DMS79 treated with DMSO at 0.1 percent for 48 hours (cell line): ENCODE results near the gene ZC3H12D.
"Not testable (repeated sequence)": the region's sequence is repeated elsewhere in the genome, so short reads cannot be mapped to it uniquely, and the experiment has no call there.

Experiments
- DNase-seq: peaks from one replicate; lab custom pipeline; 2025; lab: John Stamatoyannopoulos, UW

The ZC3H12D gene

DNA sequence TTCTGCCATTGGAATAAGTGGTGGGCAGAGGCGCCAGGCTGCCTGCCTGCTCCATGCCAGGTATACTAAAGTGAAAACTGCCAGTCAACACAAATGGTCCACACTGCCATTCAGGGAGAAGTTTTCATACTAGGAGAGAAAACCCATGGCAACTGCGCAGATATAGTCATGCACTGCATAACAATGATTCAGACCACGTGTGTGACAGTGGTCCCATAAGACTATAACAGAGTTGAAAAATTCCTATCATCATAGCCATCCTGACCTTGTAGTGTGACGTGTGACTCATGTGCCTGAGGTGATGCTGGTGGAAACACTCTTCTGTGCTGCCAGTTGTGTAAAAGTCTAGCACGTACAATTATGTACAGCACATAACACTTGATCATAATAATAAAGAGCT, 25.1 kb downstream of the ZC3H12D start:
- DNase-seq: no peak

DNA sequence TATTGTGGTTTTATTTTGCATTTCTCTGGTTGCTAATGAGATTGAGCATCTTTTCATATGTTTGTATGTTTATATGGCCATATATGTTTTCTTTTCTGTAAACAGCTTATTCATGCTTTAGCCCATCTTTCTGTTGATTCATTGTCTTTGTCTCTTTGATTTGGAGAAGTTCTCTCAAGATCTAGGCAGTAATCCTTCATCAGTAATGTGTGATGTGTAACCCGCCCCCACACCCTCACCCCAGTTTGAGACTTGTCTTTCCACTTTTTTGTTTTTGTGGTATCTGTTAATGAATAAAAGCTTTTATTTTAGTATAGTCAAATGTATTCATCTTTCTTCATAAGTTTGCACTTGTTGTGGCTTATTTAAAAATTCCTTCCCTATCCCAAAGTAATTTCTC, 26.0 kb downstream of the ZC3H12D start:
- DNase-seq: no peak

DNA sequence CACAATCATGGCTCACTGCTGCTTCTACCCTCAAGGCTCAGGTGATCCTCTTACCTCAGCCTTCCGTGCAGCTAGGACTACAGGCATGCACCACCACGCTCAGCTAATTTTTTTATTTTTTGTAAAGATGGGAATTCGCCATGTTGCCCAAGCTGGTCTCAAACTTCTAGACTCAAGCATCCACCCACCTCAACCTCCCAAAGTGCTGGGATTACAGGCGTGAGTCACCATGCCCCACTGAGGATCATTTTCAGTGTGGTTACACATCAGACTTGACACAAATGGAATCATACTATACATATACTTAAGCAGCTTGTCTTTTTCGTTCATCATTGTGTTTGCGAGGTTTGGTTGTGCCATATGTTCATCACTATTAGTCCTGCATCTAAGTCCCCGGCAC, 26.6 kb downstream of the ZC3H12D start:
- no peak for DNase-seq

DNA sequence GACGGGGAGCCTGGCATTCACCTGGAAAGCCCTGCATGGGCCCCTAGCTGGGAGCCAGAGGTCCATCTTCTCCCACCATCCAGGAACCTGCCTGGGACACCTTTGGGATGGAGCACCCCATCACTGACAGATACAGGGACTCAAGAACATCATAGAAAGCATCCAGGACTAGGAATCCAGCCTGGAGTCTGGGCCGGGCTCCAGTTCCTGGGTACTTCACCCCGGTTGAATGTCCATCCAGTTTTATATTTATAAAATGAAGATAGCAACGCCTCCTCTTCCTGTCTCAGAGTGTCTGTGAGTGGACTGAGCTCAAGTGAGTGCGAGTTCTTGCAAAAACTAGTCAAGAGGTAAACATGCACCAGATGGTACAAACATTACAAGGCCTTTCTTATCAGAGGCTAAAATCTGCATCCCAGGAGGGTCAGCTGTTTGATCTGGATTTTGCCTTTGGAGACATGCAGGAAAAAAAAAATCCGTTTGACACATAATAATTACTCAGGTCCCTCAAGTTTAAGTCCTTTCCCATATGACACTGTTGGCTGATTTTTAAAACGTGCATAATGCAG, 27.4 kb downstream of the ZC3H12D start:
- no peak for DNase-seq

DNA sequence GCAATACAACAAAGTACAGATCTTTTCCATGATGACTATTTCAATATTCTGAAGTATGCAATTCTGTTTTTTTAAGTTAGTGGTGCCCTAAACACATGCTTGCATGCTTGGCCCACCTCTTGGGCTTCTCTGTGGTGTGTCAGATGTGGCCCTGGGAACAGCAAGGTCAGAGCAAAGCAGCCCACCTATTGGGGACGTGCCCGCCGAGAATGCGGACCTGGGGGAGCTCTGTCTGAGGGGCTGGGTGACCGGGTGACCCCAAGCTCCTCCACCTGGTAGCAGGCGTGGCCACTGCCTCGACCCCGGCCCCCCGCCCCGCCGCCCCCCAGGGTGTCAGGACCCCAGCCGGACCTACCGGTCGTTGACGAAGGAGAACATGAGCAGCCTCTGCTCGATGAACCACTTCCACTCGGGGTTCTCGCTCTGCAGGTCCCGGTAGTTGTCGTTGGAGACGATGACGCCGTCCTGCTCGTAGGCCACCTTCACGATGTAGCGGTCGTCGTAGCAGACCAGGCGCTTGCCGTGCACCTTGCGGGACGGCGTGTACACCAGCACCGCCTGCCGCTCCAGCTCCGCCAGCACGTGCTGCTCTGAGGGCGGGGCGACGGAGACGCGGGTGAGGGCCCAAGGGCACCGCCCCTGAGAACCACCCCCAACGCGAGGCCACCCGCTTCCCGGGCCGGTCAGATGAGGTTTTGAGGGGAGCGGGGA, 28.3 kb downstream of the ZC3H12D start:
- DNase-seq: no peak

DNA sequence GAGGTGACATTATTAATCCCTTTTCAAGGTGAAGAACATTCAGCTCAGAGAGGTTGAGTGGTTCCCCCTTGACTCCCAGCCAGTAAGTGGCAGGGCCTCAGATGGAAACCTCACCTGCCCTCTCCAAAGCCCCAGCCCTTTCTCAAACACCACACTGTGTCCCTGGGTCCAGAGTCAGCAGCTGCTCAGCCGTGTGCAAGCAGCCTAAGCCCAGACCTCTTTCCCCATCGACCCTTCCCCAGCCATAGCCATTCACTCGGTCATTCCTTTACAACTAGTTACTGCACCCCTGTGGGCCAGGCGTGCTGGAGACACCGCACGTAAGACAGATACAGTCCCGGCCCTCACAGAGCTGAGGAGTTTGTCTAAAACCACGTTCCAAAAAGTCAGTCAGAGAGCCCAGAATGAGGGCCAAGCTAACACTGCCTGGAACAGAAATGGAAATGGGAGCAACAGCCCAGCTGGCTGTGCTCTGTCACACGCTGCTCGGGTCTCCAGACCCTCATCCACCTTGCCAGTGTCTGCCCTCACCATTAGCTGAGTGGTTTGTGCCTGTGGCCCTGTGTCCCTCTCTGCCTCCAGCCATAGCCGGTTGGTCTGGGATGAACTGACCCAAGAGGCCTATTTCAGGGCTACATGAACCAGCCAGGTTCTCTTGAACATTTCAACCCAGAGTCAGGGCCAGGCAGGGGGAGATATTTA, 29.6 kb downstream of the ZC3H12D start:
- DNase-seq: peak; percentile 26

DNA sequence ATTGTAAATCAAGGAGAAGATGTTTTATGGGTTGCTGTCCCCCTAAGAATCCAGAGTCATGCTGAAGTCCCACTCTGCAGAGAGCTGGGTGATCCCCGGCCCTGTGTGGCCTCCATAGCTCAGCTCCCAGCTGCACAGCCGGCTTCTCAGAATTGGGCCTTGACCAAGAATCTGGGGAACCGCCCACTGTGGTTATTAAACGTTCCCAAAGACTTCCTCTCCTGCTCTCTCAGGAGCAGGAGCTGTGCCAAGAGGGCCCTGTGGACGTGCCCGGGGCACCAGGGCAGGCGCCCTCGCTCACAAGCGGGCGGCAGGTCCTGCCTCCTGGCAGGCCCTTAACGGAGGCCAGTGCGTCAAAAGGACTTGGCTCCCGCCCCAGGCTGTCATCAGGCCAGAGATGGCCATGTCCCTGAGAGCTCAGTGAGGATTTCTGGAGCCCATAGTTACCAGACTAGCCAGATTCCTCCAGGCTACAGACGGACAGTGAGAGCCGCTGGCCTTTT, 30.4 kb downstream of the ZC3H12D start:
- DNase-seq: peak; percentile 86

DNA sequence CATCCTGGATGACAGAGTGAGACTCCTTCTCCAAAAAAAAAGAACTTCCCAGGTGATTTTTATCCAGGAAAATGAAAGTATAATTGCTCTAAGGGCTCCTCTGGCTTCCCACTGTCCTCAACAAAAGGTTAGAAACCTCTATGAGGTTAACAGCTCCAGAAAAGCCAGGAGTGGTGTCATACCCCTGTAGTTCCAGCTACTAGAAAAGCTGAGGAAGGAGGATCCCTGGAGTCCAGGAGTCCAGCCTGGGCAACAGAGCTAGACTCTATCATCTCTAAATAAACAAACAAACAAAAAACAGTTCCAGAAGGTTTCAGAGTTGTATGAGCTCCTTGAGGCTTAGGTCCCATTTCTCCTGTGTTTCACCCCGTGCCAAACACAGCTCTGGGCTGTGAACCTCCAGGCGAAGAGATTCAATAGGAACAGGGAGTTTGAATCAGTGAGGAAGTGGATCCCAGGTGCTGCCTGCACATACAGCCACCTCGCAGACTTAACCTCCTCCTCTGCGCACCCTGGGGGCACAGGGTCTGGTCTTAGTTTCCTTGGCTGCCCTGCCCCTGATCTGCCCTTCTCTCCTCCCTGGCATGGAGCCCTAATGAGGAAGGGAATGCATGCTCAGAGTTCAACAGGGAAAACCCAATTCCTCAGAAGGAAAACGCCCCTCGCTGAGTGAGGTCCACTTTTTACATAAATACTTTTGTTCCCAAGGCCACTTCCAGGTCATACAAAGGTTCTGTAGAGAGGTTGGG, 31.0 kb downstream of the ZC3H12D start:
- no peak for DNase-seq

DNA sequence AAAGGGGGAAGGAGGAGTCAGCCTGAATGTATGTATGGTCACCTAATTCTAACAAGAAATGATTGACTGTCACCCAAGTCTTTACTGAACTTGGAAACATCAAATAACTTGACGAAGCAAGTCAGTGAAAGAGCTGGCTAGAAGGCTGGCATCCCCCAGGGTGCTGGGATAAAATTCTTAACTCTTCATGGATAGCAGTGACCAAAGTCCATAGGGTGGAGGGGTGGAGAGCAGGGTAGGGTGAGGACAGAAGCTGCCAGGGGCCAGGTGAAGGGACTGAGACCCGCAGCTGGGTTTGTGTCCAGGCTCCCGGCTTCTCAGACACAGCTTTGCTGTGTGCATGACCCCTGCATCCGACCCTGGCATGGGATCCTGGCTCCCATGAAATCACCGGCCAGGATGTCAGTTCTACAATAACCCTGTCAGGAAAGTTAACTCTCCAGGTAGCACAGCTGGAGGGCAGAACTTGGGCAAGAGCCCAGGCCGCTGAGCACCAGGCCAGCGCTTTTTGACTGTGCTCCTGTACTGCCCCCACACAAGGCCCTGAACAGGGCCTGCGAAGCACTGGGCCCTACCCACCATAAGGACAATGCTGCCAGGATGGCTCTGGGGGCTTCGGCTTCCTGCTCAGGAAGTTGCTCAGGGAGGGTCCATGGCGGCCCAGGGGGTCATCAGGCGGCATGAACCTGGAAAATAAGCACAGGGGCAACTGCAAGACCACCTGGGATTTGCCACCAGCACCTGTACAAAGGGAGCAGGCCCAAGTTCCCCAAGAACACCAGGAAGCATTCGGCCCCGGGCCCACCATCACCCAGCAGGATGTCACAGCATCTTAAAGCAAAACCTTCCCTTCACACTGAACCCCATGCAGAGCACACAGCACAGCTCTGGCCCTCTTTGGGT, 32.5 kb downstream of the ZC3H12D start:
- DNase-seq: no peak

DNA sequence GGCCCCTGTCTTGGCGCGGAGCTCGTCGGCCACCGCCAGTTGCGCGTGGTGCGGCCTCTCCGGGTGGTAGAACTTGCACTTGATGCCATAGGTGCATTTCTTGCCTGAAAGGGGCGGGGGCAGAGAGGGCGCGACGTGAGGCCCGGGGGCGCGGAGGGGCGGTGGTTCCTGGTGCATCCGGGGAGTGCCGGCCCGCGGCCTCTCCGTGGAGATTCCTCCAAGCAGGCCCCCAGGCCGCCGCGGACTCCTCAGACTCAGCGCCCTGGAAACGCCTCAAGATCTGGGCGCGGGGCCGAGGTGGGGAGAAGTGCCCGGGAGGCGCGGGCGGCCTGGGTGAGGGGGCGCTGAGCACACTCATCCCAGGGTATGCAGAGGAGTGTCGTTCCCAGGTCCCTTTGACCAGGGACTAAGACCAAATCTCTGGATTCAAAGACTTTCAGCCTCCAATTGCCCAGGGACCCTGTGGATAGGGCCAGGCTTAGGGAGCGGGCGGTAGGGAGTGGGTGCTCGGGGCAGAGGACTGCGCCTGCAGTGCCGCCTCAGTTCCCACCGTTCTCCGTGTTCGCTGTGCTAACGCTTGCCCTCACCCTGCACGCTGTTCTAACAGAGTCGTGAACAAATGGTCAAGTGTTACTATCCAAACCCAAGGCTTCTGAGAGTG, 33.3 kb downstream of the ZC3H12D start:
- DNase-seq: no peak

DNA sequence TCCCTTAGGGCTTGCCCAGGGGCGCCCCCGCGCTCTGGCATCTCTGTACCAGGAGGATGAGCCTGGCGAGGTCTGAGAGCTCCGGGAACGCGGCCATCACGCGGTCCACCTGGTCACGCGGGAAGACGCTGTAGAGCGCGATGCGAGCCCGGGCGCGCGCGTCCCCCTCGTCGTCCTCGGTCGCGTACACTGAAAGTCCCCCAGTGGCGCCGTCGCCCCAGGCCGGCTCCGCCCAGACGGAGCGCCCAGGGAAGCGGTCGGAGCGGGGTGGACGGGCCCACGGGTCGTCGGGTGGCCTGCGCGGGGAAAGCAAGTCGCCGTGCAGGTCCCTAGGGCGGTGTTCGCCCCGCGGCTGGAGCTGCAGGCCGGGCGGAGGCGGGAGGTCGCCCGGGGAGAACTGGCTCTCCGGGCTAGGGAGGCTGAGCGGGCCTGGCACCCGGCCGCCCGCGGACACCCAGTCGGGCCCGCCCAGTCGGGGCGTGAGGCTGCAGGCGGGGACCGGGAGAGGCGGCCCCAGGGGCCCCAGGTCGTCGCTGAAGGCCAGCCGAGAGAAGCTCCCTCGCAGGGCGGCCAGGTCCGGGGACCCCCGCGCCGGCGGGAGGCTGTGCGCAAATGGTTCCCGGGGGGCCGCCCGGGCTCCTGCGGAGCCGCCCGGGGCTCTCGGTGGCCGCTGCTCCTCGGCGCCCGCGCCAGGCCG, 34.0 kb downstream of the ZC3H12D start:
- DNase-seq: peak; percentile 36

DNA sequence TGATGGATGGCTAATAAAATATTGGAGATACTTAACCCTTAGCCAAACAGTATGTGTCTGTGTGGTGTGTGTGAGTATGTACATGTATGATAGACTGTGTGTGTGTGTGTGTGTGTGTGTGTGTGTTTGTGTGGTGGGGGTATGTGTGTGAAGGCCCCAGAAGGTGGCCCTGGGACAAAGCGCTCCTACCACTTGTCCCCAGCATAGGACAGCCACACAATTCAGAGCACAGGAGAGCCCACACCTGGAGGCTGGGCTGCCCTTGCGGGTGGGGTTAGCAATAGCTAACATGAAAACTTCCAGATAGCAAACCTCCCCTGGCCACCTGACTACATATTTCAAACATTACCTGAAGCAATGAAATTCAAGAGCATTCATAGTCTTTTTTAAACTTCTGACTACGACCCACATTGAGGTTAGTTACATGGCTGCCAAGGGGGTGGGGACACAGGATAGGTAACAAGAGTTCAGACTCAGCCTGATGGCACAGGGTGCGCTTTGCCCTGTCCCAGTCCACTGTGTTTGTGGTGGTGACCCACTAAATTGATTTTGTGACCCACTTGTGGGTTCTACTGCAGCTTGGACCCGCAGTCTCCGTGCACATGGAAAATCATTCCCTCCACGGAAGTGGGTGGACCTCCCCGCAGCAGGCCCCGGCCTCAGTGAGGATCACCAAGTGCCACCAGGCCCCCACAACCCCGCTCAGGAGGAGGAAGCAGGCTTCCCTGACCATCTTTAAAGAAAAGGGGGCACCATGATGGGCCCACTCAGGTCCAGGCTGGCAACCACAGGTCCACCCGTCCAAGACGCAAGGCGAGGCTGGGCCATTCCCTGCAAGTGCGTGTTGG, 34.8 kb downstream of the ZC3H12D start:
- DNase-seq: no peak

DNA sequence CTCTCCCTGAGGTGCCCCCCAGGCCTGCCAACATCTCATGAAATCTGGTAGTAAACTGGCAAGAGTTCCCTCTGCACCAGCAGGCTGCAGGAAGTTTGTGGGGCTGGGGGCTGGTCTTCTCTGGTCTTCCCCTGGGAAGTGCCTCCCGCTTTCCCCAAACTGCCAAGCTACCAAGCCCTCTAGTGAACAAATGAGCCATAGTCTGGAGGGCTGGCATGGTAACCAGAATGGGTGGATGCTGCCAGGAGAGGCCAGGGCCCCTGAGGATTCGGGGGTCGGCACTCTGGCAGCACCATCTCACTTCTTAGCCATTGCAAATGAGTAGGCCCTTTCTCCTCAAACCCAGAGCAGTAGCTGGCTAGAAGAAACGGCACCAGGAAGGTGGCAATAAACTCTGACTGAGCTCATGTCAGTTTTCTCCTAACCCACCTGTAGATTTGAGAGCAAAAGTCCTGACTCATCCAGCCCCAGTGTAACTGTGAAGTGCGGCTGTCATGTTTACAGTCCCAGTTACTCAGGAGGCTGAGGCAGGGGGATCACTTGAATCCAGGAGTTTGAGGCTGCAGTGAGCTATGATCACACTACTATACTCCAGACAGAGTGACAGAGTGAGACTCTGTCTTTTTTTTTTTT, 35.9 kb downstream of the ZC3H12D start:
- DNase-seq: no peak

DNA sequence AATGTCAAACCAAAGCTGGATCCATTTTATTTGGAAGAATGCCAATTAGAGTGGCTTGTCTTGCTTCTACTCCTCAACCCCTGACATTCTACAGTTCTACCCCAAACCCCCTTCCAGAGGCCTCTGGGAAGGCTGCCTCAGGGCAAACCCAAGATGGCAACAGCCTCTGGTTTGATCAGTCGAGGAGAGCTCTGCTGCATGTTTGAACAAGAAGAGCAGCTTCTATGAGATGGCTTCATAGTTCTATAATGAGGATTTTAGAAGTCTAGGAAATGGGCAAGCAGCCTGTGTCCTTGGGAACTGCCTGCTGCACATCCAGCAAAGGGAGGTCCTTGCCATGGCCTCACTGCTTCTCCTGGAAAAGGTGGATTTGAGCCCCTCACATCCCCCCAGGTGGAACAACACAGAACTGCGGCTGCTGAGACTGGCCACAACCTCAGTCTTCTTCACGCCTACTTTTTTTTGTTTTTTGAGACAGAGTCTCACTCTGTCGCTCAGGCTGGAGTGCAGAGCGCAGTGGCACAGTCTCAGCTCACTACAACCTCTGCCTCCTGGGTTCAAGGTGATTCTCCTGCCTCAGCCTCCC, 37.9 kb downstream of the ZC3H12D start:
- DNase-seq: no peak

DNA sequence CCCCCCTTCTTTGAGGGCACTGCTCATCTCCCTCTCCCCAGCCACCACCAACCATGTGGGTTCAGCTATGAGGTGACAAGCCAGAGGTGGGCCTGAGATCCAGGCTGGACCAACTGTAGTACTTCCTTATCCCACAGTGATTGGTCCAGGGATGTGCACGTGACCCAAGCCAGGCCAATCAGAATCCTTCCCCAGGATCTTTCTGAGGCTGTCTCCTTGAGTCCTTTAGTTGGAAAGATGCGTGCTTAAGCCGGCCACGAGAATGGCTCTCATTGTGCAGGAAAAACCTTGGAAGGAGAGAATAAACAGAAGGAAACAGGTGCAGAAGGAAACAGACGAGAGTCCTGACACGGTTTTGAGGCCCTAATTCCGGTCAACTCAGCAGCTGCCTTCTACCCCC, 39.2 kb downstream of the ZC3H12D start:
- no peak for DNase-seq

DNA sequence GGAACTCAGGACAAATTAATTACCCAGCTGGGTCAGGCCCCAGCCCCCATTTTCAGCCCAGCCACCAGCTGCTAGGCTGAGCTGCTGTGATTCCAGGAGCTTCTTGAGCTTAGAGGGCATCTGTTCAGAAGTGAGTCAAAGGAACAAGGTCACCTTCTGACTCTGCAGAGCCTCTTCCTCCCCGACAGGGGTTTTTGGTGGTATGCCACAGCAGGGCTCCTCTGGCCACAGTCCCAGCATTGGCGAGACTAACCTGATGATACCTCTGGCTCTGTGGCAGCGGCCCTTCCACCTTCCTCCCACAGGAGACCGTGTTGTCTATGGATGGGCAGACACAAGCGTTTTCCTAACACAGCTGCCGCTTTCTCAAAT, 39.7 kb downstream of the ZC3H12D start:
- DNase-seq: no peak

DNA sequence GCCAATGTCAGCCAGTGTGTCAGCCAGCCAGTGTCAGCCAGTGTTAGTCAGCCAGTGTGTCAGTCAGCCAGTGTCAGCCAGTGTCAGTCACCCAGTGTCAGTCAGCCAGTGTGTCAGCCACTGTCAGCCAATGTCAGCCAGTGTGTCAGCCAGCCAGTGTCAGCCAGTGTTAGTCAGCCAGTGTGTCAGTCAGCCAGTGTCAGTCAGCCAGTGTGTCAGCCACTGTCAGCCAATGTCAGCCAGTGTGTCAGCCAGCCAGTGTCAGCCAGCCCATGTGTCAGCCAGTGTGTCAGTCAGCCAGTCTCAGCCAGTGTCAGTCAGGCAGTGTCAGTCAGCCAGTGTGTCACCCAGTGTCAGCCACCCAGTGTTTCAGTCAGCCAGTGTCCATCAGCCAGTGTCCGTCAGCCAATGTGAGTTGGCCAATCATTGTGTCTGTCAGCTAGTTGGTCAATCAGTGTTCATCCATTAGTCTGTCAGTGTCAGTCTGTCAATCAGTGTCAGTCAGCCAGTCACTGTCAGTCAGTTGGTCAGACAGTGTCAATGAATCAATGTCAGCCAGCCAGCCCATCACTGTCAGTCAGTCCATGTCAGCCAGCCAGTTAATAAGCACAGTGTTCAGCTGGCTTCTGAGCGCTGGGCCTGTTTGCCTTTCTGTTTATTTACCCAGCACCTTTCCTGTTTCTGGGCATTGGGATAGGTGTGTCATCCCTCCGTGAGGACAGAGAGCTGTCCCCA, 40.3 kb downstream of the ZC3H12D start:
- not testable (repeated sequence) for DNase-seq
